A673 (cell line): ENCODE results near the gene SYNDIG1L.
"Not testable (repeated sequence)": the region's sequence is repeated elsewhere in the genome, so short reads cannot be mapped to it uniquely, and the experiment has no call there.

Experiments
- CTCF ChIP-seq: fragments of 300-800, 200-600 bp; sonication (generic); conservative IDR thresholded peaks from 2 replicates; pipeline ENCODE4 v1.5.1; 2017; ENCODE audit warnings: low read depth, mild to moderate bottlenecking, antibody characterized with exemption, low read length, moderate library complexity, mixed read lengths
- EZH2 ChIP-seq: fragments of 200-600 bp; sonication (generic); IDR thresholded peaks from 2 replicates; pipeline ENCODE4 v1.6.1; 2017; ENCODE audit warnings: borderline replicate concordance, low read depth, mild to moderate bottlenecking, mixed read lengths, antibody characterized with exemption, low read length; ENCODE audit not compliant: poor library complexity, severe bottlenecking

- not testable (repeated sequence) for TF ChIP-seq CTCF, EZH2
Observed at GRCh38 chr14:74381571-74381970, 44.4 kb downstream of the SYNDIG1L start.
